GM21423 (cell line): ENCODE results near the gene PPP1R9A.

Experiments
- ATAC-seq: cut with Tn5 transposase; IDR thresholded peaks from one replicate; pipeline ENCODE4 v1.9.1; 2021; ENCODE audit warnings: mild to moderate bottlenecking, moderate library complexity; ENCODE audit not compliant: unreplicated experiment

The PPP1R9A gene

GRCh38 chr7:95311389-95311788 is 404.0 kb downstream of the PPP1R9A start:
- ATAC-seq: no peak

GRCh38 chr7:95312561-95312960 is 405.2 kb downstream of the PPP1R9A start:
- no peak for ATAC-seq

GRCh38 chr7:95316588-95316987 is 409.2 kb downstream of the PPP1R9A start:
- peak; percentile 91 for ATAC-seq

GRCh38 chr7:95317546-95317945 is 410.2 kb downstream of the PPP1R9A start:
- no peak for ATAC-seq

GRCh38 chr7:95317966-95318365 is 410.6 kb downstream of the PPP1R9A start:
- ATAC-seq: no peak

GRCh38 chr7:95318501-95319100 is 411.2 kb downstream of the PPP1R9A start:
- no peak for ATAC-seq

- no peak for ATAC-seq
These were observed 412.2 kb downstream of the PPP1R9A start for GRCh38 chr7:95319570-95319969.

GRCh38 chr7:95320651-95321050 is 413.3 kb downstream of the PPP1R9A start:
- ATAC-seq: no peak

GRCh38 chr7:95321720-95322119 is 414.3 kb downstream of the PPP1R9A start:
- no peak for ATAC-seq

GRCh38 chr7:95322396-95322795 is 415.0 kb downstream of the PPP1R9A start:
- no peak for ATAC-seq

- no peak for ATAC-seq
These were observed 415.5 kb downstream of the PPP1R9A start for GRCh38 chr7:95322854-95323253.

GRCh38 chr7:95323410-95324129 is 416.2 kb downstream of the PPP1R9A start:
- no peak for ATAC-seq

- ATAC-seq: peak; percentile 56
These were observed 417.0 kb downstream of the PPP1R9A start, which contains the start of gene PON1 for GRCh38 chr7:95324431-95324830. Gene PON1 (minus strand): TSS chr7:95324532. CDS start chr7:95324475, 57 bp downstream.

- no peak for ATAC-seq
These were observed 420.0 kb downstream of the PPP1R9A start for GRCh38 chr7:95327356-95327755.

GRCh38 chr7:95330204-95330960 is 423.0 kb downstream of the PPP1R9A start:
- peak; percentile 98 for ATAC-seq

- peak; percentile 28 for ATAC-seq
These were observed 423.6 kb downstream of the PPP1R9A start for GRCh38 chr7:95330961-95331337.

- no peak for ATAC-seq
These were observed 427.1 kb downstream of the PPP1R9A start for GRCh38 chr7:95334447-95334846.

GRCh38 chr7:95335093-95335492 is 427.7 kb downstream of the PPP1R9A start:
- no peak for ATAC-seq

- no peak for ATAC-seq
These were observed 431.4 kb downstream of the PPP1R9A start for GRCh38 chr7:95338832-95339231.

GRCh38 chr7:95340491-95340890 is 433.1 kb downstream of the PPP1R9A start:
- ATAC-seq: no peak

- no peak for ATAC-seq
These were observed 434.6 kb downstream of the PPP1R9A start for GRCh38 chr7:95342029-95342428.
